Trophoblast cell (in vitro differentiated cells and primary cell): ENCODE measurements around the gene SIRT6.

Experiments used
- DNase-seq, 2 donors: peaks; one replicate each; pipeline ENCODE4 v3.0.0-alpha.2; 2016
- H2AFZ ChIP-seq: 2 replicates; pipeline ENCODE4 v1.6.1; 2013; ENCODE audit warnings: low read length, moderate library complexity, mild to moderate bottlenecking; ENCODE audit not compliant: insufficient read depth, poor library complexity
- H2AK5ac ChIP-seq: 2 replicates; pipeline ENCODE4 v1.6.1; 2013; ENCODE audit warnings: mild to moderate bottlenecking, low read length
- H2BK120ac ChIP-seq: 2 replicates; pipeline ENCODE4 v1.6.1; 2013; ENCODE audit warnings: low read length, mild to moderate bottlenecking, moderate library complexity; ENCODE audit not compliant: insufficient read depth, poor library complexity
- H2BK12ac ChIP-seq: 2 replicates; pipeline ENCODE4 v1.6.1; 2013; ENCODE audit warnings: mild to moderate bottlenecking, low read length, moderate library complexity
- H2BK5ac ChIP-seq: 2 replicates; pipeline ENCODE4 v1.6.1; 2013; ENCODE audit warnings: low read length, low read depth, moderate library complexity, mild to moderate bottlenecking; ENCODE audit not compliant: poor library complexity
- H3K14ac ChIP-seq: 2 replicates; pipeline ENCODE4 v1.6.1; 2013; ENCODE audit warnings: mild to moderate bottlenecking, low read length
- H3K18ac ChIP-seq: 2 replicates; pipeline ENCODE4 v1.6.1; 2013; ENCODE audit warnings: mild to moderate bottlenecking, low read length
- H3K23ac ChIP-seq: 2 replicates; pipeline ENCODE4 v1.6.1; 2013; ENCODE audit warnings: low read length
- H3K27ac ChIP-seq: 2 replicates; pipeline ENCODE4 v1.5.1; 2013; ENCODE audit warnings: low read depth, mild to moderate bottlenecking, inconsistent platforms, low read length, moderate library complexity
- H3K27me3 ChIP-seq: 2 replicates; pipeline ENCODE4 v1.6.1; 2013; ENCODE audit warnings: inconsistent platforms, mild to moderate bottlenecking, low read length, moderate library complexity; ENCODE audit not compliant: insufficient read depth
- H3K36me3 ChIP-seq, 2 experiments: 1 replicate in 1 of 2; 2 replicates in 1 of 2; pipeline ENCODE4 v1.6.1; 2013; ENCODE audit warnings: low read length in 2 of 2, mild to moderate bottlenecking in 2 of 2, moderate library complexity in 1 of 2; ENCODE audit not compliant: insufficient read depth in 2 of 2, control insufficient read depth in 1 of 2
- H3K4ac ChIP-seq: 2 replicates; pipeline ENCODE4 v1.6.1; 2013; ENCODE audit warnings: low read depth, mild to moderate bottlenecking, low read length, moderate library complexity
- H3K4me1 ChIP-seq, 2 experiments: 1 replicate in 1 of 2; 2 replicates in 1 of 2; pipeline ENCODE4 v1.6.1; 2013; ENCODE audit warnings: low read length in 2 of 2, mild to moderate bottlenecking in 2 of 2, moderate library complexity in 1 of 2; ENCODE audit not compliant: insufficient read depth in 2 of 2, control insufficient read depth in 1 of 2
- H3K4me2 ChIP-seq: 2 replicates; pipeline ENCODE4 v1.6.1; 2013; ENCODE audit warnings: inconsistent platforms, mild to moderate bottlenecking, low read length, moderate library complexity
- H3K4me3 ChIP-seq: 2 replicates; pipeline ENCODE4 v1.5.1; 2013; ENCODE audit warnings: mild to moderate bottlenecking, low read depth, low read length, inconsistent platforms
- H3K79me1 ChIP-seq: one replicate; pipeline ENCODE4 v1.6.1; 2013; ENCODE audit warnings: low read length
- H3K79me2 ChIP-seq: 2 replicates; pipeline ENCODE4 v1.6.1; 2013; ENCODE audit warnings: low read length, mild to moderate bottlenecking; ENCODE audit not compliant: control insufficient read depth, insufficient read depth, poor library complexity
- H3K9ac ChIP-seq: 2 replicates; pipeline ENCODE4 v1.6.1; 2013; ENCODE audit warnings: mild to moderate bottlenecking, low read length
- H3K9me3 ChIP-seq: 2 replicates; pipeline ENCODE4 v1.6.1; 2013; ENCODE audit warnings: low read depth, mild to moderate bottlenecking, control low read depth, inconsistent platforms, low read length; ENCODE audit not compliant: insufficient read depth
- H4K12ac ChIP-seq: 2 replicates; pipeline ENCODE4 v1.6.1; 2013; ENCODE audit warnings: low read depth, mild to moderate bottlenecking, low read length, moderate library complexity
- H4K8ac ChIP-seq: 2 replicates; pipeline ENCODE4 v1.6.1; 2013; ENCODE audit warnings: low read depth, mild to moderate bottlenecking, low read length, moderate library complexity
- H4K91ac ChIP-seq: one replicate; pipeline ENCODE4 v1.6.1; 2013; ENCODE audit warnings: low read depth, mild to moderate bottlenecking, low read length, moderate library complexity
- WGBS: extraction: QIAGEN DNeasy Blood & Tissue Kit; methylation state at CpG from one replicate; pipeline ENCODE4 v1.1.7; 2013; ENCODE audit warnings: missing lambda C conversion rate; ENCODE audit not compliant: insufficient read length, insufficient coverage; ENCODE audit errors: extremely low coverage; 5-methylcytosine and 5-hydroxymethylcytosine counted together

Gene SIRT6

DNA sequence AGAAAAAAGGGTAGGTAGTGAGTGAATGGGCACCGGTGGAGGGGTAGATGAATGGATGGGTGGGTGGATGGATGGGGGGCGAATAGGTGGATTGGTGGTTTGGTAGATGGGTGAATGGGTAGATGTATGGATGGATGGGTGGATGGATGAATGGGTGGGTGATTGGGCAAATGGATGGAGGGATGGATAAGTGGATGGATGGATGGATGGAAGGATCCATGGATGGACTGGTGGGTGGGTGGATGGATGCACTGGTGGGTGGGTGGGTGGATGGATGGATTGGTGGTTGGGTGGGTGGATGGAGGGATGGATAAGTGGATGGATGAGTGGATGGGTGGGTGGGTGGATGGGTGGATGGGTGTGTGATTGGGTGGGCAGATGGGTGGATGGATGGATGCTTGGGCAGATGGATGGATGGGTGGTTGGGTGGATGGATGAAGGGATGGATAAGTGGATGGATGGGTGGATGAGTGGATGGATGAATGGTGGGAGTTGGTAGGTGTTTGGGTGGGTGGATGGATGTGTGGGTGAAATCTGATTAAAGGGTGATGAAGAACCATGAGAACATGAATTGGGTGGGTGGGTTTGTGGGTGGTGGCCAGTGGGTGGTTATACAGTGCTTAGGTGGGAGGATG is 2.5 kb upstream of the SIRT6 start:
- H4K91ac ChIP-seq: no peak overlapping the region

GRCh38 chr19:4183967-4184717 is 1.8 kb upstream of the SIRT6 start:
- Histone ChIP-seq H4K8ac (no peak overlapping the region), H3K36me3 (peaks cover 11 to 14% of the 10 kb centered on the region in 2 experiments), H3K79me1 (peaks cover 7% of the 10 kb centered on the region), H3K4me2 (no peak overlapping the region), H3K9ac (no peak overlapping the region), H4K91ac (no peak overlapping the region), H2BK120ac (no peak overlapping the region), H4K12ac (no peak overlapping the region), H2AFZ (no peak overlapping the region), H3K14ac (no peak overlapping the region), H3K23ac (no peak overlapping the region), H3K4me1 (peaks cover 0 to 6% of the 10 kb centered on the region in 2 experiments), H3K4me3 (no peak overlapping the region), H2BK5ac (no peak overlapping the region), H2AK5ac (no peak overlapping the region), H3K9me3 (peaks cover 2% of the 10 kb centered on the region), H3K27me3 (no peaks in the 10 kb centered on the region), H3K4ac (no peak overlapping the region), H3K18ac (no peak overlapping the region), H3K27ac (no peak overlapping the region), H3K79me2 (peaks cover 5% of the 10 kb centered on the region), H2BK12ac (no peak overlapping the region)
- no peak for DNase-seq
- no CpG with 5 or more reads among the region's 23 CpGs for WGBS

More for the DNA sequence above, 2.5 kb upstream of the SIRT6 start:
- Histone ChIP-seq H3K4me1 (peaks cover 0 to 6% of the 10 kb centered on the region in 2 experiments), H2BK120ac (no peak overlapping the region), H3K27ac (no peak overlapping the region), H4K8ac (no peak overlapping the region), H2BK5ac (no peak overlapping the region), H3K18ac (no peak overlapping the region), H3K9ac (no peak overlapping the region), H3K4me2 (no peak overlapping the region), H3K23ac (no peak overlapping the region), H3K79me1 (peaks cover 7% of the 10 kb centered on the region), H3K4me3 (no peak overlapping the region), H2AFZ (no peak overlapping the region), H3K36me3 (peaks cover 8 to 10% of the 10 kb centered on the region in 2 experiments), H3K27me3 (no peaks in the 10 kb centered on the region), H3K4ac (no peak overlapping the region), H2BK12ac (no peak overlapping the region), H3K79me2 (peaks cover 5% of the 10 kb centered on the region), H3K14ac (no peak overlapping the region), H4K12ac (no peak overlapping the region), H3K9me3 (peaks cover 2% of the 10 kb centered on the region), H2AK5ac (no peak overlapping the region)
- WGBS: 100% methylated on average over 2 of the region's 2 CpGs
- no peak for DNase-seq

DNA sequence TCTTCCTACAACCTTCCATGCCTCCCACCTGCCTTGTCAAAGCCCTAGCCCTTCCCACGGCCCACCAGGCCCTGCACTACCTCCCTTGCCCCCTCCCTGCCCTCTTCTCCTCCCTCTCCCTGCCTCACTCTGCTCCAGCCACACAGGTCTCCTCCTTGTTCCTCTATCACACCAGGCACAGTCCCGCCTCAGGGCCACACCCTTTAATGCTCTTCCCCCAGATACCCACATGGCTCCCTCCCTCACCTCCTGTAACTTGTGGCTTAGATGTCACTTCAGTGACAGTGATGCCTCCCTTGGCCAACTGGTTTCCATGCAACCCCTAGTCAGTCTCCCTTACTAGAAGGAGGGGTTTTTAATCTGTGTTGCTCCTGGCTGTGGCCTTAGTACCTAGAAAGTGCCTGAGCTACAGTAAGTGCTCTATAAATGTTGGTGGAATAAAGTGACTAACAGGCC is 1.3 kb downstream of the SIRT6 start:
- no peak overlapping the region for H2BK120ac ChIP-seq
- no peak overlapping the region for H3K23ac ChIP-seq
- H2AK5ac ChIP-seq: no peak overlapping the region
- H3K4me3 ChIP-seq: no peak overlapping the region
- no peak overlapping the region for H2BK5ac ChIP-seq
- H4K91ac ChIP-seq: no peak overlapping the region
- H4K12ac ChIP-seq: no peak overlapping the region
- H2BK12ac ChIP-seq: no peak overlapping the region
- H3K27ac ChIP-seq: no peak overlapping the region
- no peak overlapping the region for H3K4ac ChIP-seq
- peaks cover 2% of the 10 kb centered on the region for H3K9me3 ChIP-seq
- H4K8ac ChIP-seq: no peak overlapping the region
- no peak for DNase-seq
- no peak overlapping the region for H3K18ac ChIP-seq
- H3K79me2 ChIP-seq: peaks cover 5% of the 10 kb centered on the region
- peaks cover 17 to 22% of the 10 kb centered on the region in 2 experiments for H3K36me3 ChIP-seq
- peaks cover 7% of the 10 kb centered on the region for H3K79me1 ChIP-seq
- no peak overlapping the region for H2AFZ ChIP-seq
- no peak overlapping the region for H3K9ac ChIP-seq
- H3K4me1 ChIP-seq: peaks cover 0 to 6% of the 10 kb centered on the region in 2 experiments
- no CpG with 5 or more reads among the region's 2 CpGs for WGBS
- no peak overlapping the region for H3K4me2 ChIP-seq
- no peak overlapping the region for H3K14ac ChIP-seq
- H3K27me3 ChIP-seq: no peaks in the 10 kb centered on the region

- Histone ChIP-seq H3K9me3 (no peaks in the 10 kb centered on the region), H4K8ac (no peak overlapping the region), H4K91ac (no peak overlapping the region), H3K27ac (no peak overlapping the region), H3K4me2 (no peak overlapping the region), H3K79me1 (peaks cover 7% of the 10 kb centered on the region), H3K9ac (no peak overlapping the region), H2AFZ (no peak overlapping the region), H2BK5ac (no peak overlapping the region), H4K12ac (no peak overlapping the region), H3K14ac (no peak overlapping the region), H3K79me2 (peaks cover 5% of the 10 kb centered on the region), H3K36me3 (peaks cover 31 to 37% of the 10 kb centered on the region in 2 experiments), H3K27me3 (no peaks in the 10 kb centered on the region), H2BK120ac (no peak overlapping the region), H3K4me3 (no peak overlapping the region), H3K4ac (no peak overlapping the region), H3K4me1 (peaks cover 0 to 6% of the 10 kb centered on the region in 2 experiments), H3K23ac (no peak overlapping the region), H2AK5ac (no peak overlapping the region), H2BK12ac (no peak overlapping the region), H3K18ac (no peak overlapping the region)
- WGBS: no CpG with 5 or more reads among the region's 18 CpGs
- no peak for DNase-seq
These were observed 3.4 kb downstream of the SIRT6 start for GRCh38 chr19:4178990-4179389.
